ENCODE measurements around the gene STX16. TPM values are rescaled to one million over a fixed set of nuclear protein-coding genes. Genes with fewer than 3 reads are reported as not detected.

The STX16 gene
- total RNA-seq, 1 donor from 2014 or later, result 50.4 TPM

GRCh38 chr20:58690396-58691135 lies 39.5 kb downstream of the STX16 start:
- DNase-seq (ENCODE audit: low spot score), result no peak
- Mint-ChIP-seq H3K27me3 (ENCODE audit: low read depth) (no peaks in the 10 kb centered on the region), H3K36me3 (ENCODE audit: low read depth) (peaks cover 1% of the 10 kb centered on the region), H3K27ac (ENCODE audit: unreplicated experiment) (peak overlapping the region; percentile 73), H3K9me3 (ENCODE audit: low read depth) (no peaks in the 10 kb centered on the region), H3K4me3 (ENCODE audit: unreplicated experiment) (no peak overlapping the region), H3K4me1 (ENCODE audit: low read depth) (peaks cover 43% of the 10 kb centered on the region)
- TF ChIP-seq CTCF (IDR thresholded peaks at IDR 0.05), result no peak

GRCh38 chr20:58691773-58692578 lies 40.9 kb downstream of the STX16 start:
- peak overlapping the region; percentile 79 for H3K27ac Mint-ChIP-seq (ENCODE audit: unreplicated experiment)
- DNase-seq (ENCODE audit: low spot score), result no peak
- peak; percentile 13 for TF ChIP-seq CTCF (IDR thresholded peaks at IDR 0.05)
- peaks cover 43% of the 10 kb centered on the region for H3K4me1 Mint-ChIP-seq (ENCODE audit: low read depth)
- peak overlapping the region; percentile 22 for H3K4me3 Mint-ChIP-seq (ENCODE audit: unreplicated experiment)
- H3K27me3 Mint-ChIP-seq (ENCODE audit: low read depth), result no peaks in the 10 kb centered on the region
- no peaks in the 10 kb centered on the region for H3K9me3 Mint-ChIP-seq (ENCODE audit: low read depth)
- no peaks in the 10 kb centered on the region for H3K36me3 Mint-ChIP-seq (ENCODE audit: low read depth)

GRCh38 chr20:58692579-58693225 lies 41.6 kb downstream of the STX16 start, which contains the start of gene NPEPL1:
NPEPL1 (plus strand) TSS chr20:58692800; CDS start chr20:58692901, 101 bp downstream.
- peaks cover 43% of the 10 kb centered on the region for H3K4me1 Mint-ChIP-seq (ENCODE audit: low read depth)
- no peaks in the 10 kb centered on the region for H3K27me3 Mint-ChIP-seq (ENCODE audit: low read depth)
- peaks cover 1% of the 10 kb centered on the region for H3K36me3 Mint-ChIP-seq (ENCODE audit: low read depth)
- no peak for TF ChIP-seq CTCF (IDR thresholded peaks at IDR 0.05)
- H3K9me3 Mint-ChIP-seq (ENCODE audit: low read depth), result no peaks in the 10 kb centered on the region
- peak within 1 kb of the TSS; percentile 79 for H3K27ac Mint-ChIP-seq (ENCODE audit: unreplicated experiment)
- peak within 1 kb of the TSS; percentile 61 for H3K4me3 Mint-ChIP-seq (ENCODE audit: unreplicated experiment)
- DNase-seq (ENCODE audit: low spot score), result no peak

- H3K9me3 Mint-ChIP-seq (ENCODE audit: low read depth), result no peaks in the 10 kb centered on the region
- H3K27me3 Mint-ChIP-seq (ENCODE audit: low read depth), result no peaks in the 10 kb centered on the region
- H3K4me3 Mint-ChIP-seq (ENCODE audit: unreplicated experiment), result peak overlapping the region; percentile 61
- DNase-seq (ENCODE audit: low spot score), result no peak
- peak overlapping the region; percentile 36 for H3K27ac Mint-ChIP-seq (ENCODE audit: unreplicated experiment)
- peaks cover 5% of the 10 kb centered on the region for H3K36me3 Mint-ChIP-seq (ENCODE audit: low read depth)
- peaks cover 41% of the 10 kb centered on the region for H3K4me1 Mint-ChIP-seq (ENCODE audit: low read depth)
- TF ChIP-seq CTCF (IDR thresholded peaks at IDR 0.05), result peak; percentile 27
Measured at GRCh38 chr20:58693226-58694006, 42.3 kb downstream of the STX16 start.
